ENCODE results near the gene RAB27B. TPM values are rescaled to one million over a fixed set of nuclear protein-coding genes. Genes with fewer than 3 reads are reported as not detected.
"Not testable (repeated sequence)": the region's sequence is repeated elsewhere in the genome, so short reads cannot be mapped to it uniquely, and the experiment has no call there.

Gene RAB27B
- total RNA-seq, 1 donor from 2014 or later: 0.11 TPM

DNA sequence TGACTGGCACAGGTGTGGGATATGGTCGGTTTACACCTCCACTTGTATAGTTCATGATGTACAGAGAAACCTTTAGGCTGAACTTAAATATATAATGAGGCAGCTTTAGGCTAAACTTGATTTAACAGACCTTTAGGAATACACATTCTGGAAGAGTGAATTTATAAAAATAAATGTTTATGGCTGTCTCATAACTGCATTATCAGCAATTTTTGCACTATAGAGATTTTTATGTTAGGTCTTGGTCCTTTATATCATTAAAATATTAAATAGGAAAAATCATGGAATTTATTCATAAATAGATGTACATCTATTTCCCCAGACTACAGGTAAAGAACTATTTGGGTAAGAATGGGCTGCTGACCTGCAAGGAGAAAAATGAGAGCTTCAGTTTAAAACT is 19.8 kb downstream of the RAB27B start:
- no peak overlapping the region for H3K4me3 ChIP-seq
- intact Hi-C loops (cut with DNase I): no loop called here
- DNase-seq (ENCODE audit: low spot score in 2 of 2): no peak
- no peaks in the 10 kb centered on the region for H3K27me3 ChIP-seq
- no peaks in the 10 kb centered on the region for H3K4me1 ChIP-seq
- no peak overlapping the region for H3K27ac ChIP-seq
- no peaks in the 10 kb centered on the region for H3K36me3 ChIP-seq
- no peak for TF ChIP-seq CTCF (IDR thresholded peaks at IDR 0.05)
- no peaks in the 10 kb centered on the region for H3K9me3 ChIP-seq

GRCh38 chr18:54849683-54850082 is 21.4 kb downstream of the RAB27B start:
- H3K4me3 ChIP-seq: no peak overlapping the region
- TF ChIP-seq CTCF (IDR thresholded peaks at IDR 0.05): no peak
- H3K4me1 ChIP-seq: no peaks in the 10 kb centered on the region
- H3K36me3 ChIP-seq: no peaks in the 10 kb centered on the region
- H3K9me3 ChIP-seq: no peaks in the 10 kb centered on the region
- H3K27me3 ChIP-seq: no peaks in the 10 kb centered on the region
- H3K27ac ChIP-seq: no peak overlapping the region
- DNase-seq (ENCODE audit: low spot score in 2 of 2): no peak
- intact Hi-C loops (cut with DNase I): no loop called here

GRCh38 chr18:54850598-54850997 is 22.3 kb downstream of the RAB27B start:
- H3K4me3 ChIP-seq: no peak overlapping the region
- DNase-seq (ENCODE audit: low spot score in 2 of 2): no peak
- intact Hi-C loops (cut with DNase I): no loop called here
- no peaks in the 10 kb centered on the region for H3K9me3 ChIP-seq
- no peak overlapping the region for H3K27ac ChIP-seq
- no peaks in the 10 kb centered on the region for H3K4me1 ChIP-seq
- no peaks in the 10 kb centered on the region for H3K27me3 ChIP-seq
- no peaks in the 10 kb centered on the region for H3K36me3 ChIP-seq
- TF ChIP-seq CTCF (IDR thresholded peaks at IDR 0.05): no peak

DNA sequence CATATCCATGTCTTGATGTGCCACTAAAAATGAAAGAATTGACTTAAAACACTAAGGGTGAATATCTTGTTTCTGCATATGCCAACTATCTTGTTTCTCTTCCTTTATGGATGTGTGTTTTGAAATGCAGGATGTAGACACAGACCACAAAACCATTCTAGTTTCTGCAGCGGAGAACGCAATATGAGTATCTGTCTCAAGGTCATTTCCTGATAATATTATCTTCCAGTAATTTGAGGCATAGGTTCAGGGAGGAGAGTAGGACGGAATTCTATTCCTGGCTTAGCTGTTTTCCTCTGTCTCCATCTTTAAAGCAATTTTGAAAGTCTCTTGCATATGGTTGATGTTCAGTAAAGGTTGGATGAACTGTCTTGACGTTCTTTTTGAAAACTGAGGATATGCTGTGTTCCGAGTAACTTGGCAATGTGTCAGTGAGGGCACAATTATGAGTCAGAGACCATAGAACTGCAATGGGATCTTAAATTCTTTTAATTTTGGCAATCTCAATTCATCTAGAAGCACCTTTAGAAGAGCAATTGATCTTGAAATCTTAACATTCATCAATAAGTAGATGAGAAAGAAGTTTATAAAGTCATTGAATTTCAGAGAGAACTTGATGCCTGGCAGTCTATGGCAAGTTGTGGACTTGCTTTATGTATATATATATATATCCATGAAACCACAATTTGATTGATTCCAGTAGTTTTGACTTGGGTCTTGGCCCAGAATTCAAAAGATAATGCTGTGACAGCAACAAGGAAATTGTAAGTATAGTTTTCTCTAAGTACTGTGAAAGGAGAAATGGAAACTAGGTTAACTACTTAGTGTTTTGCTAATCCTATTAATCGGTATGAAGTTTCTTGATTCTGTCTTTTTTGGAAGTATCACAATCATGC is 24.8 kb downstream of the RAB27B start:
- no peak for DNase-seq (ENCODE audit: low spot score in 2 of 2)
- H3K4me1 ChIP-seq: no peaks in the 10 kb centered on the region
- no peaks in the 10 kb centered on the region for H3K27me3 ChIP-seq
- intact Hi-C loops (cut with DNase I): no loop called here
- no peaks in the 10 kb centered on the region for H3K36me3 ChIP-seq
- H3K9me3 ChIP-seq: no peaks in the 10 kb centered on the region
- H3K4me3 ChIP-seq: no peak overlapping the region
- no peak for TF ChIP-seq CTCF (IDR thresholded peaks at IDR 0.05)
- no peak overlapping the region for H3K27ac ChIP-seq

- H3K4me1 ChIP-seq; H3K36me3 ChIP-seq; DNase-seq (ENCODE audit: low spot score in 2 of 2); H3K27ac ChIP-seq; H3K9me3 ChIP-seq; H3K27me3 ChIP-seq; H3K4me3 ChIP-seq; intact Hi-C loops (cut with DNase I): not testable (repeated sequence)
Measured at GRCh38 chr18:54855050-54855449, 26.8 kb downstream of the RAB27B start.

GRCh38 chr18:54856105-54856646 is 27.9 kb downstream of the RAB27B start:
- intact Hi-C loops (cut with DNase I): no loop called here

More at GRCh38 chr18:54856105-54856646, 27.9 kb downstream of the RAB27B start:
- no peak for DNase-seq (ENCODE audit: low spot score in 2 of 2)
- no peaks in the 10 kb centered on the region for H3K9me3 ChIP-seq
- H3K36me3 ChIP-seq: no peaks in the 10 kb centered on the region
- no peak overlapping the region for H3K4me3 ChIP-seq
- no peak for TF ChIP-seq CTCF (IDR thresholded peaks at IDR 0.05)
- H3K27ac ChIP-seq: no peak overlapping the region
- no peaks in the 10 kb centered on the region for H3K4me1 ChIP-seq
- no peaks in the 10 kb centered on the region for H3K27me3 ChIP-seq
